ENCODE data around the gene USP53. TPM values are rescaled to one million over a fixed set of nuclear protein-coding genes. Genes with fewer than 3 reads are reported as not detected.

USP53 gene
- total RNA-seq, 4 donors from 2014 or later, result 34.2 to 56.4 (median 44.8) TPM

GRCh38 chr4:119297795-119298194 lies 85.3 kb downstream of the USP53 start:
- DNase-seq (ENCODE audit: low spot score in 2 of 2), result no peak
- TF ChIP-seq, protein P1, sequence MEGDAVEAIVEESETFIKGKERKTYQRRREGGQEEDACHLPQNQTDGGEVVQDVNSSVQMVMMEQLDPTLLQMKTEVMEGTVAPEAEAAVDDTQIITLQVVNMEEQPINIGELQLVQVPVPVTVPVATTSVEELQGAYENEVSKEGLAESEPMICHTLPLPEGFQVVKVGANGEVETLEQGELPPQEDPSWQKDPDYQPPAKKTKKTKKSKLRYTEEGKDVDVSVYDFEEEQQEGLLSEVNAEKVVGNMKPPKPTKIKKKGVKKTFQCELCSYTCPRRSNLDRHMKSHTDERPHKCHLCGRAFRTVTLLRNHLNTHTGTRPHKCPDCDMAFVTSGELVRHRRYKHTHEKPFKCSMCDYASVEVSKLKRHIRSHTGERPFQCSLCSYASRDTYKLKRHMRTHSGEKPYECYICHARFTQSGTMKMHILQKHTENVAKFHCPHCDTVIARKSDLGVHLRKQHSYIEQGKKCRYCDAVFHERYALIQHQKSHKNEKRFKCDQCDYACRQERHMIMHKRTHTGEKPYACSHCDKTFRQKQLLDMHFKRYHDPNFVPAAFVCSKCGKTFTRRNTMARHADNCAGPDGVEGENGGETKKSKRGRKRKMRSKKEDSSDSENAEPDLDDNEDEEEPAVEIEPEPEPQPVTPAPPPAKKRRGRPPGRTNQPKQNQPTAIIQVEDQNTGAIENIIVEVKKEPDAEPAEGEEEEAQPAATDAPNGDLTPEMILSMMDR (IDR thresholded peaks at IDR 0.05), result no peak
- TF ChIP-seq POLR2A (IDR thresholded peaks at IDR 0.05), result no peak
- intact Hi-C loops (cut with DNase I; ENCODE audit: low total_unique reads), result no loop called here
- H3K4me3 ChIP-seq (ENCODE audit: low read depth, poor library complexity, severe bottlenecking), result no peak overlapping the region
- WGBS, 2 donors, result 84 to 91% methylated on average over 1 of the region's 1 CpG

DNA sequence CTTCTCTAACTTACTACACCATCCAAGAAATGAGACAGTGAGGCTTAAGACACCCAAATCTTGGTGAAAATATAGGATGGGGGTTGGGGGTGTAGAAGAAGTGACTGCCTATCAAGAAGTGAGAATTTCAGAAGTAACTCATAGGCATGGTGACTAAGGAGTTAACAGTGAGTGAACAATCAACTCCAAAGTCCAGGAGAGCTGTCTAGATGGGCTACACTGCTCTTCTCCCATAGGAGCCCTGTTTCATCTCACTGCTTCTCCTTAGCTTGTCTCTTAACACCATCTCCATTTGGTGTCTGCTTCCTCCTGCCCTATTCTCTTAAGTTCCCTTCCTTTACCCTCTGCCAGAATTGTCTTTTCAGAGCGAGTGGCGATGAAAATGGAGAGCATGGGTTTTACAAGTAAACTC lies 86.8 kb downstream of the USP53 start:
- H3K4me3 ChIP-seq (ENCODE audit: low read depth, poor library complexity, severe bottlenecking), result peak overlapping the region; percentile 68
- WGBS, 2 donors, result 0% methylated on average over 2 of the region's 2 CpGs
- TF ChIP-seq POLR2A (IDR thresholded peaks at IDR 0.05), result no peak
- TF ChIP-seq, protein P1 (IDR thresholded peaks at IDR 0.05), result no peak
- intact Hi-C loops (cut with DNase I; ENCODE audit: low total_unique reads), result no loop called here
- no peak for DNase-seq (ENCODE audit: low spot score in 2 of 2)

GRCh38 chr4:119299741-119300100 lies 87.2 kb downstream of the USP53 start:
- TF ChIP-seq, protein P1 (IDR thresholded peaks at IDR 0.05), result no peak
- TF ChIP-seq POLR2A (IDR thresholded peaks at IDR 0.05), result no peak
- H3K4me3 ChIP-seq (ENCODE audit: low read depth, poor library complexity, severe bottlenecking), result peak overlapping the region; percentile 68
- WGBS, 2 donors, result 1 to 2% methylated on average over 9 of the region's 9 CpGs
- intact Hi-C loops (cut with DNase I; ENCODE audit: low total_unique reads), result no loop called here
- DNase-seq (ENCODE audit: low spot score in 2 of 2), result no peak

DNA sequence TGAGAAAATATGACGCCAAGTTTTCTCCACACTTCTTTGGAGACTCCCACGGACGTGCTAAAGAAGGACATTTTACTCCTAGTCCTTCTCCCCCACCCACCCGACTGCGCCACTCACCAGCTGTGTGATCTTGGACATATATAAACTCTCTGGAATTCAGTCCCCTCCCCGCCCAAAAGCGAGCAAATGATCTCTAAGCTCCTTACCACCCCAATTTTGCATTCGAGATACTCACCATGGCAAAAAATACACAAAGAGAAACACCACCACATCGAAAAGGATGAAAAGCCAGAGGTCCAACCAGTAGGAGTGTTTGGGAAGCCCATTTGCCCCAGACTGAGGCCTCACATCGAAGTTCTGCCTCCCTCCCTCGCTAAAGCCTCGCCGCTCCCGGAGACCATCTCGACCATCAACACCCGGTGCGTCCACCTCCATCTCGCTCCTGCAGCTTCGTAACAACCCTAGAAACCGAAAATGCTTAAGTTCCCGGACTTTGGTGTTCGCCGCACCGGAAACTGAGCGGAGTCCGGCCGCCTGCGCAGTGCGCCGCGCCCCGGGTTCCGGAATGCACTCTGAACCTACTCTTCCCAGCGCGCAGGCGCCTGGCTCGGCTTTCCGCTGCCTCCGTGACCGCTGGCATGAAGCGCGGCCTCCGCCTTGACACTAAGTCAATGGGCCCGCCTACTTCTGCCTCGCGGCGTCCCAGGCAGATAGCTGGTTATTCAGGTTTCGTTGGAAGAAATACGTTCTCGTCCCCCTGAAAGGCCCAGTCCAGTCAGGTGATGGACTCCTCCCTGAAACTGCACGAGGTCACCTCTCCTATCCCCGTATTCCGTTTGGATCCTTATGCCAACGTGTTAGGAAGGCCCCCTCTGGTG lies 87.8 kb downstream of the USP53 start:
- TF ChIP-seq POLR2A (IDR thresholded peaks at IDR 0.05), result peak in 1 of 2 donors; percentile 68
- TF ChIP-seq, protein P1 (IDR thresholded peaks at IDR 0.05), result no peak
- peak overlapping the region; percentile 68 for H3K4me3 ChIP-seq (ENCODE audit: low read depth, poor library complexity, severe bottlenecking)
- intact Hi-C loops (cut with DNase I; ENCODE audit: low total_unique reads), result no loop called here
- peak; percentile 96 to 99 for DNase-seq (ENCODE audit: low spot score in 2 of 2)
- WGBS, 2 donors, result 1% methylated on average over 49 to 54 of the region's 54 CpGs

DNA sequence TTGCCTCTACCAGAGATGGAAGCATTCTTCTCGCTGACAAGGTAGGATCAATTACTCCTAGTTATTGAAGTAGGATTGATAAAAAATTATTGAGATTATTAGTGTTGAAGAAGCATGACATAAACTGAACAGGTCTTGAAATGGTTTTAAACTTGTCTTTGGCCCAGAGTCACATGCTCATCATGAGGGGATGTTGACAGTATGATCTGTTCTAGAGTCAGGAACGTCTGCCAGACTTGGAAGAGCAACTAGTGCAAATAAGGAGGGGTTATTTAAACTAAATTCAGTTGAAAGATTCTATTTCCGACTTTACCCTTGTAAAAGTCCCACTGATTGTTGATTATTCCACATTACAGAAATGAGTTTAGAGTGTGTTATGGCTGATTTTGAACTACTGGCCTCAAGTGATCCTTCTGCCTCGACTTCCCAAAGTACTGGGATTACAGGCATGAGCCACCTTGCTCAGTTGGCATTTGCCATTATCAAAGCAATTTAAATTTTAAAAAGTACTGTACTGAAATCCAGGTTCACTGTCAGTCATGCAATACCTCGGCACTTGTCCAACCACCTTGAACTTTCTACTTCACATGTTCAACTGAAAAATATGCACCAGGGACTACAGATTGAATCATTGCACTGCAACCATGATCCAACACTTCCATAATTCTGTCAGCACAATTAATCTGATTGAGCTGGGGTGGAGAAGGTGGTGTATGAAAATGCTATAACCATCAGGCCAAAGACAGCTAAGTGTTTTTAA lies 89.7 kb downstream of the USP53 start:
- no peak overlapping the region for H3K4me3 ChIP-seq (ENCODE audit: low read depth, poor library complexity, severe bottlenecking)
- intact Hi-C loops (cut with DNase I; ENCODE audit: low total_unique reads), result no loop called here
- 64 to 67% methylated on average over 5 of the region's 5 CpGs for WGBS, 2 donors
- no peak for TF ChIP-seq POLR2A (IDR thresholded peaks at IDR 0.05)
- TF ChIP-seq, protein P1 (IDR thresholded peaks at IDR 0.05), result no peak
- no peak for DNase-seq (ENCODE audit: low spot score in 2 of 2)
